Endothelial cell of umbilical vein (primary cell): ENCODE measurements around the gene CRISP3. TPM values are rescaled to one million over a fixed set of nuclear protein-coding genes. Genes with fewer than 3 reads are reported as not detected.

ENCODE experiments used
- BruUV-seq: library from RNA; stranded (reverse); fragments of 400-500 nt; replicated peaks from 2 replicates; lab custom pipeline; 2021; lab: Mats Ljungman, UMichigan
- CTCF ChIA-PET: fragments of 300-600, 350-600 bp; sonication (Branson Sonifier 250); formaldehyde crosslinking; loops from one replicate; lab custom pipeline; 2021; ENCODE audit warnings: antibody characterized with exemption, inconsistent platforms; lab: Charles Lee
- POLR2A ChIA-PET: fragments of 300-600, 350-600 bp; sonication (Branson Sonifier 250); formaldehyde crosslinking; loops from one replicate; lab custom pipeline; 2021; ENCODE audit warnings: antibody characterized with exemption, inconsistent platforms; lab: Charles Lee
- DNase-seq: peaks from one replicate; pipeline ENCODE4 v3.0.0-alpha.2; 2011; ENCODE audit warnings: low read depth, low spot score
- FAIRE-seq: peaks from 2 replicates; lab custom pipeline; 2011; peaks lifted over from hg19 to GRCh38; lab: Jason Lieb, UNC
- H2AFZ ChIP-seq: 2 replicates; pipeline ENCODE4 v1.6.0; 2012; ENCODE audit warnings: low read depth, low read length, control low read depth, inconsistent platforms
- H3K27ac ChIP-seq: 2 replicates; pipeline ENCODE4 v1.5.1; 2011; ENCODE audit warnings: low read depth, mild to moderate bottlenecking, control low read depth, low read length, moderate library complexity; ENCODE audit not compliant: insufficient read depth
- H3K27me3 ChIP-seq, 2 experiments: 2 replicates each; pipeline versions ENCODE4 v1.6.0 to v1.6.1; 2011; ENCODE audit warnings: low read length in 2 of 2, mixed read lengths in 1 of 2; ENCODE audit not compliant: control insufficient read depth in 2 of 2, insufficient read depth in 2 of 2
- H3K36me3 ChIP-seq, 2 experiments: 2 replicates in 1 of 2; 3 replicates in 1 of 2; pipeline ENCODE4 v1.5.1; 2011; ENCODE audit warnings: low read length in 2 of 2, mild to moderate bottlenecking in 1 of 2, moderate library complexity in 1 of 2; ENCODE audit not compliant: control insufficient read depth in 2 of 2, insufficient read depth in 2 of 2; ENCODE audit errors: extremely low read depth in 1 of 2
- H3K4me1 ChIP-seq: 3 replicates; pipeline ENCODE4 v1.5.1; 2011; ENCODE audit warnings: mild to moderate bottlenecking, low read length; ENCODE audit not compliant: control insufficient read depth, insufficient read depth; ENCODE audit errors: extremely low read depth
- H3K4me2 ChIP-seq: 2 replicates; pipeline ENCODE4 v1.6.1; 2011; ENCODE audit warnings: low read length, control low read depth, mixed read lengths; ENCODE audit not compliant: insufficient read depth
- H3K4me3 ChIP-seq, 3 experiments: fragments of 200-600 bp in 1 of 3; sonication (generic), shearing (Covaris generic) in 1 of 3; replicated peaks in 1 of 3; 2 replicates each; pipeline ENCODE4 v1.5.1; 2011 to 2016; ENCODE audit warnings: control low read depth in 3 of 3, low read length in 3 of 3, mild to moderate bottlenecking in 2 of 3, inconsistent platforms in 1 of 3, low read depth in 1 of 3, moderate library complexity in 1 of 3; ENCODE audit not compliant: insufficient read depth in 1 of 3
- H3K79me2 ChIP-seq: 2 replicates; pipeline ENCODE4 v1.6.0; 2012; ENCODE audit warnings: low read length, inconsistent platforms; ENCODE audit not compliant: control insufficient read depth, insufficient read depth
- H3K9ac ChIP-seq: replicated peaks from 2 replicates; pipeline ENCODE3; 2011; ENCODE audit warnings: low read length, control low read depth; ENCODE audit not compliant: insufficient read depth; ENCODE audit errors: extremely low read depth
- H3K9me1 ChIP-seq: replicated peaks from 3 replicates; pipeline ENCODE4 v1.6.0; 2011; ENCODE audit warnings: mild to moderate bottlenecking, low read length; ENCODE audit not compliant: control insufficient read depth, insufficient read depth; ENCODE audit errors: extremely low read depth
- H3K9me3 ChIP-seq: replicated peaks from 2 replicates; pipeline ENCODE4 v1.5.1; 2012; ENCODE audit warnings: low read length, inconsistent platforms; ENCODE audit not compliant: control insufficient read depth, insufficient read depth
- H4K20me1 ChIP-seq: replicated peaks from 2 replicates; pipeline ENCODE3; 2011; ENCODE audit warnings: mild to moderate bottlenecking, low read length; ENCODE audit not compliant: control insufficient read depth, insufficient read depth; ENCODE audit errors: extremely low read depth
- CTCF ChIP-seq, 2 donors: IDR thresholded peaks; 1 replicate in 1 of 2; 2 replicates in 1 of 2; pipeline ENCODE4 v1.5.1; 2011; ENCODE audit warnings: low read length in 2 of 2, mild to moderate bottlenecking in 2 of 2, moderate library complexity in 2 of 2, control low read depth in 1 of 2, inconsistent platforms in 1 of 2, low read depth in 1 of 2; ENCODE audit not compliant: insufficient read depth in 1 of 2; ENCODE audit errors: extremely low read depth in 1 of 2
- EZH2 ChIP-seq: IDR thresholded peaks from 2 replicates; pipeline ENCODE4 v1.6.1; 2012; ENCODE audit warnings: borderline replicate concordance, low read depth, mild to moderate bottlenecking, moderate library complexity, low read length, inconsistent platforms; ENCODE audit not compliant: severe bottlenecking
- GATA2 ChIP-seq: IDR thresholded peaks from 2 replicates; pipeline ENCODE4 v1.7.0; 2011; ENCODE audit warnings: low read depth, mild to moderate bottlenecking, moderate library complexity, mixed read lengths, low read length; ENCODE audit not compliant: insufficient read length, insufficient read depth
- JUN ChIP-seq: IDR thresholded peaks from 2 replicates; pipeline ENCODE4 v1.6.1; 2011; ENCODE audit warnings: borderline replicate concordance, low read depth; ENCODE audit not compliant: insufficient read length, insufficient read depth
- MAX ChIP-seq: IDR thresholded peaks from 2 replicates; pipeline ENCODE4 v1.6.1; 2011; ENCODE audit not compliant: insufficient read depth, insufficient read length
- POLR2A ChIP-seq: IDR thresholded peaks from 2 replicates; pipeline ENCODE4 v1.6.1; 2012; ENCODE audit warnings: low read depth, mild to moderate bottlenecking, control low read depth, low read length
- POLR2AphosphoS5 ChIP-seq: IDR thresholded peaks from 2 replicates; pipeline ENCODE4 v1.6.1; 2012; ENCODE audit warnings: low read depth, mild to moderate bottlenecking, control low read depth, low read length, moderate library complexity; ENCODE audit not compliant: insufficient read depth
- dilution Hi-C: fragments of 300-500 bp; cut with MboI; formaldehyde crosslinking; loops from one replicate; pipeline ENCODE4 v1.15.0; 2019; ENCODE audit warnings: low sequenced_read_pairs; ENCODE audit not compliant: extremely low pct_ligation_motif_present
- intact Hi-C: fragments of 100-400 bp; cut with micrococcal nuclease; formaldehyde crosslinking; loops from one replicate; pipeline ENCODE4 v1.10.0; 2022
- polyA plus RNA-seq, 4 experiments: library from polyadenylated mRNA; depleted of rRNA in 3 of 4; stranded (reverse) in 3 of 4; unstranded in 1 of 4; fragments of >200 nt; gene quantifications; 2 replicates each; pipeline versions ENCODE4 v1.2.1 to v1.2.3, GENCODE V29; 2011 to 2012; ENCODE audit warnings: missing spikeins in 1 of 4
- total RNA-seq: library from RNA; stranded (reverse); gene quantifications from 2 replicates; pipeline ENCODE4 v1.2.3, GENCODE V29; 2021

Gene CRISP3
- total and polyA plus RNA-seq, 2 donors (not counting 3 experiments of a cell fraction or from before 2014, with no cell fraction given): not detected

GRCh38 chr6:49736017-49736508 lies 8.1 kb downstream of the CRISP3 start:
- no peaks in the 10 kb centered on the region for H3K4me1 ChIP-seq
- ChIA-PET CTCF (no interaction called here), POLR2A (no interaction called here)
- no peaks in the 10 kb centered on the region for H3K79me2 ChIP-seq
- no peak overlapping the region for H3K9ac ChIP-seq
- H3K27ac ChIP-seq: no peak overlapping the region
- H3K9me1 ChIP-seq: no peaks in the 10 kb centered on the region
- H3K4me3 ChIP-seq: no peak overlapping the region
- dilution Hi-C loops: no loop called here
- H2AFZ ChIP-seq: no peak overlapping the region
- no peaks in the 10 kb centered on the region for H3K36me3 ChIP-seq
- H4K20me1 ChIP-seq: no peaks in the 10 kb centered on the region
- BruUV-seq: no TSS peak
- intact Hi-C loops: no loop called here
- H3K4me2 ChIP-seq: no peak overlapping the region
- no peak for FAIRE-seq
- no peaks in the 10 kb centered on the region for H3K9me3 ChIP-seq
- DNase-seq: no peak
- TF ChIP-seq POLR2AphosphoS5: no peak
- no peaks in the 10 kb centered on the region for H3K27me3 ChIP-seq

GRCh38 chr6:49733680-49734079 lies 10.5 kb downstream of the CRISP3 start:
- Histone ChIP-seq H3K9ac (no peak overlapping the region), H3K27me3 (no peaks in the 10 kb centered on the region), H3K27ac (no peak overlapping the region), H3K4me1 (no peaks in the 10 kb centered on the region), H3K9me1 (no peaks in the 10 kb centered on the region), H3K4me2 (no peak overlapping the region), H3K4me3 (no peak overlapping the region), H3K36me3 (no peaks in the 10 kb centered on the region), H4K20me1 (no peaks in the 10 kb centered on the region), H3K9me3 (no peaks in the 10 kb centered on the region), H3K79me2 (no peaks in the 10 kb centered on the region), H2AFZ (no peak overlapping the region)
- ChIA-PET POLR2A (no interaction called here), CTCF (no interaction called here)
- no TSS peak for BruUV-seq
- DNase-seq: no peak
- no peak for FAIRE-seq
- dilution Hi-C loops: no loop called here
- TF ChIP-seq CTCF (IDR thresholded peaks at IDR 0.05; ENCODE audit: extremely low read depth in 1 of 2, insufficient read depth in 1 of 2, low read depth in 1 of 2, low read length in 2 of 2) (no peak), POLR2AphosphoS5 (no peak), EZH2 (no peak), JUN (no peak), GATA2 (no peak), MAX (no peak), POLR2A (no peak)
- intact Hi-C loops: no loop called here
